ENCODE results near the gene DEUP1. TPM values are rescaled to one million over a fixed set of nuclear protein-coding genes. Genes with fewer than 3 reads are reported as not detected.

DEUP1 gene
- total and polyA plus RNA-seq, 4 donors: 0.09 to 0.19 TPM; not detected in 2

DNA sequence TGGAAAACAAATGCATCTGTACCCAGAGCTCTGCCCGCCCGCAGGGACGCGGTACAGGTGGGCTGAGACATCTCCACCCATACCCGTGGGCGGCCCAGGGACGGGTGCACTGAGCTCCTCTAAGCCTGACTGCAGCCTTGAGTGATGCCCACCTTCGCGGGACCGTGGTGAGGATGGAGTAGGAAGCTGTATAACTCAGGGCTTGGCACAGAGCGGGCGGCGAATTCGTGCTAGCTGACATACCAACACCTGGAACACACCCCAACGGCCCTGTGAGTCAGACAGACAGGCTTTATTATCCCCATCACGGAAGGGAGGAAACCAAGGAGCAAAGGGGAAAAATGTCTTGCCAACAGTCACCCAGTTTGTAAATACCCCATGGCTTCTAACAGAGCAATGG lies 150.7 kb downstream of the DEUP1 start:
- peak overlapping the region in 1 of 2 donors; percentile 29 for H3K27ac ChIP-seq (ENCODE audit: low read depth in 1 of 2, low read length in 2 of 2)
- H3K4me3 ChIP-seq (ENCODE audit: low read depth in 1 of 3, low read length in 3 of 3): no peak overlapping the region
- no peak for DNase-seq (ENCODE audit: low spot score)
- H3K27me3 ChIP-seq (ENCODE audit: control insufficient read depth in 4 of 4, insufficient read depth in 4 of 4, low read length in 3 of 4): no peaks in the 10 kb centered on the region
- 85% methylated on average over 16 of the region's 16 CpGs for WGBS
- H3K36me3 ChIP-seq (ENCODE audit: control insufficient read depth in 4 of 4, insufficient read depth in 3 of 4, low read depth in 1 of 4, low read length in 3 of 4): peaks cover 0 to 7% (median 4%) of the 10 kb centered on the region in 4 donors
- no peaks in the 10 kb centered on the region for H3K9me3 ChIP-seq (ENCODE audit: control insufficient read depth in 4 of 4, low read length in 3 of 4)
- H3K9ac ChIP-seq (ENCODE audit: low read depth in 1 of 2, low read length in 2 of 2): no peak overlapping the region
- TF ChIP-seq NR2F2 (IDR thresholded peaks at IDR 0.05) (no peak), RAD21 (IDR thresholded peaks at IDR 0.05) (no peak), HNF4G (IDR thresholded peaks at IDR 0.05) (no peak), HNF4A (conservative IDR thresholded peaks at IDR 0.05) (no peak)
- TF ChIP-seq, protein P1, sequence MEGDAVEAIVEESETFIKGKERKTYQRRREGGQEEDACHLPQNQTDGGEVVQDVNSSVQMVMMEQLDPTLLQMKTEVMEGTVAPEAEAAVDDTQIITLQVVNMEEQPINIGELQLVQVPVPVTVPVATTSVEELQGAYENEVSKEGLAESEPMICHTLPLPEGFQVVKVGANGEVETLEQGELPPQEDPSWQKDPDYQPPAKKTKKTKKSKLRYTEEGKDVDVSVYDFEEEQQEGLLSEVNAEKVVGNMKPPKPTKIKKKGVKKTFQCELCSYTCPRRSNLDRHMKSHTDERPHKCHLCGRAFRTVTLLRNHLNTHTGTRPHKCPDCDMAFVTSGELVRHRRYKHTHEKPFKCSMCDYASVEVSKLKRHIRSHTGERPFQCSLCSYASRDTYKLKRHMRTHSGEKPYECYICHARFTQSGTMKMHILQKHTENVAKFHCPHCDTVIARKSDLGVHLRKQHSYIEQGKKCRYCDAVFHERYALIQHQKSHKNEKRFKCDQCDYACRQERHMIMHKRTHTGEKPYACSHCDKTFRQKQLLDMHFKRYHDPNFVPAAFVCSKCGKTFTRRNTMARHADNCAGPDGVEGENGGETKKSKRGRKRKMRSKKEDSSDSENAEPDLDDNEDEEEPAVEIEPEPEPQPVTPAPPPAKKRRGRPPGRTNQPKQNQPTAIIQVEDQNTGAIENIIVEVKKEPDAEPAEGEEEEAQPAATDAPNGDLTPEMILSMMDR (IDR thresholded peaks at IDR 0.05; ENCODE audit: low read depth, low read length, missing input control): no peak
- peaks cover 6 to 42% (median 34%) of the 10 kb centered on the region in 4 donors for H3K4me1 ChIP-seq (ENCODE audit: control insufficient read depth in 4 of 4, insufficient read depth in 4 of 4, low read length in 3 of 4)

GRCh38 chr11:93481696-93482095 lies 151.2 kb downstream of the DEUP1 start:
- H3K27me3 ChIP-seq (ENCODE audit: control insufficient read depth in 4 of 4, insufficient read depth in 4 of 4, low read length in 3 of 4): no peaks in the 10 kb centered on the region
- H3K36me3 ChIP-seq (ENCODE audit: control insufficient read depth in 4 of 4, insufficient read depth in 3 of 4, low read depth in 1 of 4, low read length in 3 of 4): peaks cover 0 to 7% (median 4%) of the 10 kb centered on the region in 4 donors
- peaks cover 9 to 46% (median 39%) of the 10 kb centered on the region in 4 donors for H3K4me1 ChIP-seq (ENCODE audit: control insufficient read depth in 4 of 4, insufficient read depth in 4 of 4, low read length in 3 of 4)
- H3K9ac ChIP-seq (ENCODE audit: low read depth in 1 of 2, low read length in 2 of 2): no peak overlapping the region
- no peaks in the 10 kb centered on the region for H3K9me3 ChIP-seq (ENCODE audit: control insufficient read depth in 4 of 4, low read length in 3 of 4)
- H3K4me3 ChIP-seq (ENCODE audit: low read depth in 1 of 3, low read length in 3 of 3): no peak overlapping the region
- H3K27ac ChIP-seq (ENCODE audit: low read depth in 1 of 2, low read length in 2 of 2): no peak overlapping the region
- TF ChIP-seq FOXA2 (IDR thresholded peaks at IDR 0.05) (no peak), EGR1 (IDR thresholded peaks at IDR 0.05; ENCODE audit: low read depth in 2 of 2) (peak in 1 of 2 donors; percentile 34), HNF4G (IDR thresholded peaks at IDR 0.05) (no peak), RXRA (IDR thresholded peaks at IDR 0.05) (peak in 1 of 2 donors; percentile 14), NR2F2 (IDR thresholded peaks at IDR 0.05) (no peak), ATF3 (IDR thresholded peaks at IDR 0.05) (no peak), TAF1 (conservative IDR thresholded peaks at IDR 0.05) (no peak), REST (IDR thresholded peaks at IDR 0.05) (no peak), RAD21 (IDR thresholded peaks at IDR 0.05) (peak; percentile 89 to 93), HNF4A (conservative IDR thresholded peaks at IDR 0.05) (peak in 1 of 2 donors; percentile 12)
- TF ChIP-seq, protein P1 (IDR thresholded peaks at IDR 0.05; ENCODE audit: low read depth, low read length, missing input control): peak; percentile 45
- 81% methylated on average over 6 of the region's 6 CpGs for WGBS
- DNase-seq (ENCODE audit: low spot score): no peak

All from liver (tissue), 9 donors.